DOHH2 (cell line): ENCODE data around the gene RAC3.

Source experiments
- H3F3A ChIP-seq: fragments of 200-600 bp; sonication (generic), shearing (Covaris generic); 2 replicates; pipeline ENCODE4 v1.6.0; 2016; ENCODE audit warnings: antibody characterized with exemption, mild to moderate bottlenecking; ENCODE audit not compliant: control insufficient read depth, insufficient read depth
- H3K27ac ChIP-seq: fragments of 200-600 bp; sonication (generic); 2 replicates; pipeline ENCODE4 v1.5.1; 2014; ENCODE audit warnings: low read depth, mild to moderate bottlenecking, low read length, moderate library complexity
- H3K27me3 ChIP-seq: fragments of 200-600 bp; sonication (generic); 2 replicates; pipeline ENCODE4 v1.6.1; 2014; ENCODE audit warnings: mild to moderate bottlenecking, low read length, mixed read lengths; ENCODE audit not compliant: control insufficient read depth
- H3K36me3 ChIP-seq: fragments of 200-600 bp; sonication (generic); 2 replicates; pipeline ENCODE4 v1.6.1; 2014; ENCODE audit warnings: mild to moderate bottlenecking, low read length, moderate library complexity, mixed read lengths; ENCODE audit not compliant: control insufficient read depth
- H3K4me1 ChIP-seq: fragments of 200-600 bp; sonication (generic); 2 replicates; pipeline ENCODE4 v1.6.1; 2014; ENCODE audit warnings: mild to moderate bottlenecking, low read length, mixed read lengths; ENCODE audit not compliant: control insufficient read depth
- H3K4me2 ChIP-seq: fragments of 200-600 bp; sonication (generic); 2 replicates; pipeline ENCODE4 v1.6.0; 2014; ENCODE audit warnings: mild to moderate bottlenecking, low read length, moderate library complexity
- H3K4me3 ChIP-seq: fragments of 200-600 bp; sonication (generic); 2 replicates; pipeline ENCODE4 v1.5.1; 2014; ENCODE audit warnings: mild to moderate bottlenecking, low read length, mixed read lengths
- H3K79me2 ChIP-seq: fragments of 200-600 bp; sonication (generic); 2 replicates; pipeline ENCODE4 v1.6.1; 2014; ENCODE audit warnings: mild to moderate bottlenecking, low read length, mixed read lengths; ENCODE audit not compliant: control insufficient read depth
- H3K9me2 ChIP-seq: fragments of 200-600 bp; sonication (generic); replicated peaks from 2 replicates; pipeline ENCODE4 v1.6.1; 2014; ENCODE audit warnings: mild to moderate bottlenecking, low read length, mixed read lengths; ENCODE audit not compliant: control insufficient read depth
- H3K9me3 ChIP-seq: fragments of 200-600 bp; sonication (generic); 2 replicates; pipeline ENCODE4 v1.6.1; 2014; ENCODE audit warnings: antibody characterized with exemption, low read length, mixed read lengths; ENCODE audit not compliant: control insufficient read depth, insufficient read depth
- H4K20me1 ChIP-seq: fragments of 200-600 bp; sonication (generic); 2 replicates; pipeline ENCODE4 v1.6.0; 2014; ENCODE audit warnings: low read depth, mild to moderate bottlenecking, antibody characterized with exemption, low read length, moderate library complexity; ENCODE audit not compliant: control insufficient read depth, insufficient read depth
- EZH2phosphoT487 ChIP-seq: fragments of 200-600 bp; sonication (generic); IDR thresholded peaks from 2 replicates; pipeline ENCODE4 v1.6.1; 2017; ENCODE audit warnings: borderline replicate concordance, mild to moderate bottlenecking, antibody characterized with exemption, low read length, moderate library complexity, mixed read lengths
- TF ChIP-seq, protein P1 (sequence below): fragments of 200-600 bp; sonication (generic); IDR thresholded peaks from one replicate; pipeline ENCODE4 v1.5.1; 2014; ENCODE audit warnings: antibody characterized with exemption, mild to moderate bottlenecking, low read depth, low read length; ENCODE audit not compliant: poor library complexity, severe bottlenecking

Gene RAC3

DNA sequence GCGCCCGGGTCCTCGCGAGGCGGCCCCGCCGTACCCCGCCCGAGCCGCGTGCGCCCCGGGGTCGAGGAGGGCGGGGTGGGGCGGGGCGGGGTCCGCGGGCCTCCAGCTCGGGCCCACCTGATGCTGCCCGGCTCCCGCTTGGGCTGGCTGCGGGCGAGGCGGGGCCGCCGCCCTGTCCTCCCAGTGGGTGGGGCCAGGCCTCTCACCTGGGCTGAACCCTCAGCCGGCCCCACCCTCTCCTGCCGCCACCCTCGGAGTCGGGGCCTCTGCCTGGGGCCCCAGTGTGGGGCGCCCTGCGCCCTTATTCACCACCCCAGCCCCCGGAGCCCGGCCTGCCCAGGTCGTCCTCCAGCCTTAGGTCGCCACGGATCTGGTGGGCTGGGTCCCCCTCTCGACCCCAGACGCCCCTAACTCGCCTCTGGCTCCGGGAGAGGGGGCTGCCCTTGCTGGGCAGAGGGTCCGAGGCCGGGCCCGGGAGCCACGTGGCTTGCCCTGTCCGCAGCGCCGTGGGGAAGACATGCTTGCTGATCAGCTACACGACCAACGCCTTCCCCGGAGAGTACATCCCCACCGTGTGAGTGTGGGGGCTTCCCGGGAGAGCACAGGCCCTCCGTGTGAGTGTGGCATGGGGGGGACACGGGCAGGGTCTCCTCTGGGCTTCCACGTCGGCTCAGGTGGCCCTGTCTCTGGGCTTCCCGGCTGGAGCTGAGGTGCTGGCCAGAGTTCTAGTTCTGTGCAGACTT, 578 bp downstream of the RAC3 start:
- no peaks in the 10 kb centered on the region for H3K9me2 ChIP-seq
- TF ChIP-seq EZH2phosphoT487, result no peak
- TF ChIP-seq, protein P1, sequence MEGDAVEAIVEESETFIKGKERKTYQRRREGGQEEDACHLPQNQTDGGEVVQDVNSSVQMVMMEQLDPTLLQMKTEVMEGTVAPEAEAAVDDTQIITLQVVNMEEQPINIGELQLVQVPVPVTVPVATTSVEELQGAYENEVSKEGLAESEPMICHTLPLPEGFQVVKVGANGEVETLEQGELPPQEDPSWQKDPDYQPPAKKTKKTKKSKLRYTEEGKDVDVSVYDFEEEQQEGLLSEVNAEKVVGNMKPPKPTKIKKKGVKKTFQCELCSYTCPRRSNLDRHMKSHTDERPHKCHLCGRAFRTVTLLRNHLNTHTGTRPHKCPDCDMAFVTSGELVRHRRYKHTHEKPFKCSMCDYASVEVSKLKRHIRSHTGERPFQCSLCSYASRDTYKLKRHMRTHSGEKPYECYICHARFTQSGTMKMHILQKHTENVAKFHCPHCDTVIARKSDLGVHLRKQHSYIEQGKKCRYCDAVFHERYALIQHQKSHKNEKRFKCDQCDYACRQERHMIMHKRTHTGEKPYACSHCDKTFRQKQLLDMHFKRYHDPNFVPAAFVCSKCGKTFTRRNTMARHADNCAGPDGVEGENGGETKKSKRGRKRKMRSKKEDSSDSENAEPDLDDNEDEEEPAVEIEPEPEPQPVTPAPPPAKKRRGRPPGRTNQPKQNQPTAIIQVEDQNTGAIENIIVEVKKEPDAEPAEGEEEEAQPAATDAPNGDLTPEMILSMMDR, result no peak
- no peak overlapping the region for H3K27ac ChIP-seq
- H3K4me1 ChIP-seq, result peaks cover 27% of the 10 kb centered on the region
- H3K9me3 ChIP-seq, result no peaks in the 10 kb centered on the region
- peaks cover 12% of the 10 kb centered on the region for H3K79me2 ChIP-seq
- H3K36me3 ChIP-seq, result peaks cover 24% of the 10 kb centered on the region
- peaks cover 9% of the 10 kb centered on the region for H3F3A ChIP-seq
- no peaks in the 10 kb centered on the region for H3K27me3 ChIP-seq
- H3K4me3 ChIP-seq, result peak overlapping the region; percentile 20; the same call in 1 of the 2 replicates
- H4K20me1 ChIP-seq, result peaks cover 5% of the 10 kb centered on the region
- H3K4me2 ChIP-seq, result peak overlapping the region; percentile 46; the same call in 1 of the 2 replicates

DNA sequence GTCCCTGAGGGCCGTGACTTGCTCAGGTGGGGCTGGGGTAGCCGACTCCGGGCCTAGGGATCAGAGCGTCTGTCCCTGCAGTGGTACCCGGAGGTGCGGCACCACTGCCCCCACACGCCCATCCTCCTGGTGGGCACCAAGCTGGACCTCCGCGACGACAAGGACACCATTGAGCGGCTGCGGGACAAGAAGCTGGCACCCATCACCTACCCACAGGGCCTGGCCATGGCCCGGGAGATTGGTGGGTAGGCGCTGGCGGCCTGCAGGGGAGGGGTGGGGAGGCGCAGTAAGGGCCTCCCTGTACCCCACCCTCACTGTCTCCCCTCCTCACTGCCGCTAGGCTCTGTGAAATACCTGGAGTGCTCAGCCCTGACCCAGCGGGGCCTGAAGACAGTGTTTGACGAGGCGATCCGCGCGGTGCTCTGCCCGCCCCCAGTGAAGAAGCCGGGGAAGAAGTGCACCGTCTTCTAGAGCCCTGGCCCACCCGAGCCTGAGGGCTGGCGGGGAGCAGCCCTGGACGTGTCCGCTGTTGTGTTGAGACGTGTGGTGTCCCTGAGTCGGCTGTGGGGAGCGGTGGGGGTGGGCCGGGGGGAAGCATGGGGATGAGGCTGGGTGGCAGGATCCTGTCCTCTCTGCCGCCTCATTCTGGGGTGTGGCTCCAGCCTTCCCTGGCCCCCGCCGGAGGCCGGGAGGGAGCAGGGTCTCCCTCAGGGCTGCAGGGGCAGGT, 2.0 kb downstream of the RAC3 start:
- H3K36me3 ChIP-seq, result peaks cover 21% of the 10 kb centered on the region
- H3K79me2 ChIP-seq, result peaks cover 12% of the 10 kb centered on the region
- no peak for TF ChIP-seq EZH2phosphoT487
- TF ChIP-seq, protein P1, result no peak
- peaks cover 33% of the 10 kb centered on the region for H3K4me1 ChIP-seq
- no peak overlapping the region for H3K4me2 ChIP-seq
- no peaks in the 10 kb centered on the region for H3K9me3 ChIP-seq
- H3K27ac ChIP-seq, result no peak overlapping the region
- H4K20me1 ChIP-seq, result peaks cover 5% of the 10 kb centered on the region
- no peak overlapping the region for H3K4me3 ChIP-seq
- no peaks in the 10 kb centered on the region for H3K9me2 ChIP-seq
- H3F3A ChIP-seq, result peaks cover 9% of the 10 kb centered on the region
- no peaks in the 10 kb centered on the region for H3K27me3 ChIP-seq

DNA sequence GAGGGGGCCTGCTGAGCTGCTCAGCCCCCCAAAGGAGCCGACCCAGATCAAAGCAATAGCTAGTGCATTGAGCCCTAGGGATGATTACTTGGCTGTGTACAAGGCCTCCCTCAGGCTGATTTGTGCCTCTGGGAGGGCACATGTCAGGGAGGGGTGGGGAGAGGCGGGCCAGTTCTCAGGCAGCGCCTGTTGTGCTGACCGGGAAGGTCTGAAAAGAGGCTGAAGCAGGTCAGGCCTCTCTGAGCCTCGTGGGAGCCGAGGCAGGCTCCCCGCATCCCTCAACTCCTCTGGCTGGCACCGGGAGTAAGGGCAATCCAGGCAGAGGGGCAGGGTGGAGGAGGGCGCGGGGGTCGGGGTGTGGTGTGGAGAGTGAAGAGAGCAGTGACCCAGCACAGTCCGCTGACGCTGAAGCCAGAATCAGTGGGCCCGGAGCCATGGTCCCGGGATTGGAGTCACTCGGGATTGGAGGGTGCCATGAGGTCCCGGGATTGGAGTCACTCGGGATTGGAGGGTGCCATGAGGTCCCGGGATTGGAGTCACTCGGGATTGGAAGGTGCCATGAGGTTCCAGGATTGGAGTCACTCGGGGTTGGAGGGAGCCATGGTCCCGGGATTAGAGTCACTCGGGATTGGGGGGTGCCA, 3.0 kb downstream of the RAC3 start:
- Histone ChIP-seq H3K9me3 (no peaks in the 10 kb centered on the region), H3K9me2 (no peaks in the 10 kb centered on the region), H3K36me3 (peaks cover 21% of the 10 kb centered on the region), H3K27me3 (no peaks in the 10 kb centered on the region), H4K20me1 (peaks cover 5% of the 10 kb centered on the region), H3K27ac (no peak overlapping the region), H3K4me3 (no peak overlapping the region), H3K79me2 (peaks cover 12% of the 10 kb centered on the region), H3K4me1 (peaks cover 39% of the 10 kb centered on the region), H3K4me2 (no peak overlapping the region), H3F3A (peaks cover 9% of the 10 kb centered on the region)
- TF ChIP-seq, protein P1, result no peak
- TF ChIP-seq EZH2phosphoT487, result no peak
